HFF-Myc (cell line): ENCODE data around the gene UCHL3.

ENCODE experiments used
- DNase-seq: peaks from one replicate; pipeline ENCODE4 v3.0.0-alpha.2; 2011; ENCODE audit warnings: low read depth; ENCODE audit errors: extremely low read depth
- H3K4me3 ChIP-seq: replicated peaks from 2 replicates; pipeline ENCODE4 v1.5.1; 2011; ENCODE audit warnings: low read depth, mild to moderate bottlenecking, control low read depth, low read length
- CTCF ChIP-seq: IDR thresholded peaks from 2 replicates; pipeline ENCODE4 v1.5.1; 2012; ENCODE audit warnings: mild to moderate bottlenecking, low read depth, low read length, control low read depth; ENCODE audit errors: missing control alignments

Gene UCHL3

GRCh38 chr13:75645141-75645540 is 95.5 kb downstream of the UCHL3 start:
- TF ChIP-seq CTCF: no peak
- no peak for DNase-seq
- H3K4me3 ChIP-seq: no peak overlapping the region

GRCh38 chr13:75647126-75647784 is 97.7 kb downstream of the UCHL3 start:
- no peak for DNase-seq
- no peak overlapping the region for H3K4me3 ChIP-seq
- TF ChIP-seq CTCF: no peak

GRCh38 chr13:75648446-75648845 is 98.9 kb downstream of the UCHL3 start:
- no peak for TF ChIP-seq CTCF
- no peak for DNase-seq
- H3K4me3 ChIP-seq: no peak overlapping the region

GRCh38 chr13:75651013-75651412 is 101.4 kb downstream of the UCHL3 start:
- no peak overlapping the region for H3K4me3 ChIP-seq
- no peak for DNase-seq
- no peak for TF ChIP-seq CTCF

GRCh38 chr13:75652726-75653125 is 103.1 kb downstream of the UCHL3 start:
- DNase-seq: no peak
- no peak for TF ChIP-seq CTCF
- no peak overlapping the region for H3K4me3 ChIP-seq
